ENCODE data around the gene CCDC88A.

DNA sequence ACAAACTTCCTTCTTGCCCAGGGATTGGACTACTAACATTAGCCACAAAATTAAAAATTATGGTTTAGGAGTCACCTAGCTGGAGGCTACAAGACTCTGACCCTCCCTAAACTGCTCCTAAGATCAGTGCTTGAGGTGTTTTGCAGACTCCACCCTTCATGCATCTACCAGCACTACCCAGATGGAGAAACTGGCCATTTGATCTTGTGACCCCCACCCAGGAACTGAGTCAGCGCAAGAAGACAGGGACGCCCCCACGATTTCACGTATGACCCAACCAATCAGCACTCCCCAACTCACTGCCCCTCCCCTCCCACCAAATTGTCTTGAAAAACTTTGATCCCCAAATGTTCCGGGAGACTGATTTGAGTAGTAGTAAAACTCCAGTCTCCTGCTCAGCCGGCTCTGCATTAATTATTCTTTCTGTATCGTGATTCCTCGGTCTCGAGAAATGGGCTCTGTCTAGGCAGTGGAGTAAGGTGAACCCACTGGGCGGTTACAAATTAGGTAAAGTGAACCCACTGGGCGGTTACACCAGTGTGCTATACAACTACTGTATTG, 40.1 kb upstream of the CCDC88A start:
- TF ChIP-seq, protein P1, sequence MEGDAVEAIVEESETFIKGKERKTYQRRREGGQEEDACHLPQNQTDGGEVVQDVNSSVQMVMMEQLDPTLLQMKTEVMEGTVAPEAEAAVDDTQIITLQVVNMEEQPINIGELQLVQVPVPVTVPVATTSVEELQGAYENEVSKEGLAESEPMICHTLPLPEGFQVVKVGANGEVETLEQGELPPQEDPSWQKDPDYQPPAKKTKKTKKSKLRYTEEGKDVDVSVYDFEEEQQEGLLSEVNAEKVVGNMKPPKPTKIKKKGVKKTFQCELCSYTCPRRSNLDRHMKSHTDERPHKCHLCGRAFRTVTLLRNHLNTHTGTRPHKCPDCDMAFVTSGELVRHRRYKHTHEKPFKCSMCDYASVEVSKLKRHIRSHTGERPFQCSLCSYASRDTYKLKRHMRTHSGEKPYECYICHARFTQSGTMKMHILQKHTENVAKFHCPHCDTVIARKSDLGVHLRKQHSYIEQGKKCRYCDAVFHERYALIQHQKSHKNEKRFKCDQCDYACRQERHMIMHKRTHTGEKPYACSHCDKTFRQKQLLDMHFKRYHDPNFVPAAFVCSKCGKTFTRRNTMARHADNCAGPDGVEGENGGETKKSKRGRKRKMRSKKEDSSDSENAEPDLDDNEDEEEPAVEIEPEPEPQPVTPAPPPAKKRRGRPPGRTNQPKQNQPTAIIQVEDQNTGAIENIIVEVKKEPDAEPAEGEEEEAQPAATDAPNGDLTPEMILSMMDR (conservative IDR thresholded peaks at IDR 0.05; ENCODE audit: low read length), result no peak
- TF ChIP-seq EZH2phosphoT487 (IDR thresholded peaks at IDR 0.05; ENCODE audit: borderline replicate concordance, low read depth, low read length), result no peak
